ENCODE measurements around the gene TH.

TH gene

GRCh38 chr11:2171591-2172003, at the start of gene TH:
TH (minus strand) TSS chr11:2171815; CDS start chr11:2171786, 29 bp downstream.
- DNase-seq = no peak

- DNase-seq = no peak
Measured at GRCh38 chr11:2221024-2221423, 49.4 kb upstream of the TH start.

- DNase-seq = no peak
Measured at GRCh38 chr11:2220173-2220771, 48.7 kb upstream of the TH start.

GRCh38 chr11:2219318-2220017, 47.9 kb upstream of the TH start:
- no peak for DNase-seq

GRCh38 chr11:2218031-2218633, 46.5 kb upstream of the TH start:
- DNase-seq = no peak

GRCh38 chr11:2217211-2218030, 45.8 kb upstream of the TH start:
- DNase-seq = no peak

- DNase-seq = no peak
Measured at GRCh38 chr11:2216400-2217064, 44.9 kb upstream of the TH start.

GRCh38 chr11:2215561-2216399, 44.2 kb upstream of the TH start:
- no peak for DNase-seq

GRCh38 chr11:2215230-2215560, 43.6 kb upstream of the TH start:
- DNase-seq = no peak

GRCh38 chr11:2214527-2215229, 43.1 kb upstream of the TH start:
- DNase-seq = no peak

GRCh38 chr11:2213890-2214526, 42.4 kb upstream of the TH start:
- no peak for DNase-seq

GRCh38 chr11:2213384-2213842, 41.8 kb upstream of the TH start:
- no peak for DNase-seq

GRCh38 chr11:2212411-2213251, 41.0 kb upstream of the TH start:
- DNase-seq = no peak

GRCh38 chr11:2211113-2211971, 39.7 kb upstream of the TH start:
- DNase-seq = peak; percentile 86

GRCh38 chr11:2210366-2211112, 38.9 kb upstream of the TH start:
- no peak for DNase-seq

GRCh38 chr11:2209900-2210321, 38.3 kb upstream of the TH start:
- no peak for DNase-seq

GRCh38 chr11:2209370-2209801, 37.8 kb upstream of the TH start:
- no peak for DNase-seq
